Mesodermal cell (in vitro differentiated cells): ENCODE data around the gene HIC2.
"Not testable (repeated sequence)": the region's sequence is repeated elsewhere in the genome, so short reads cannot be mapped to it uniquely, and the experiment has no call there.

Experiments
- H3K27ac ChIP-seq: 2 replicates; pipeline ENCODE4 v1.7.0; 2013; ENCODE audit warnings: mild to moderate bottlenecking, low read depth, low read length, moderate library complexity; ENCODE audit not compliant: severe bottlenecking
- H3K36me3 ChIP-seq: 2 replicates; pipeline ENCODE4 v1.7.1; 2013; ENCODE audit warnings: mild to moderate bottlenecking, low read length, moderate library complexity; ENCODE audit not compliant: control insufficient read depth, insufficient read depth
- H3K4me1 ChIP-seq: one replicate; pipeline ENCODE4 v1.7.1; 2013; ENCODE audit warnings: mild to moderate bottlenecking, low read length; ENCODE audit not compliant: insufficient read depth, control insufficient read depth, poor library complexity, severe bottlenecking
- H3K4me3 ChIP-seq: 2 replicates; pipeline ENCODE4 v1.7.0; 2013; ENCODE audit warnings: low read length, control low read depth, mild to moderate bottlenecking; ENCODE audit not compliant: insufficient read depth, poor library complexity, severe bottlenecking; ENCODE audit errors: extremely low read depth
- H3K9me3 ChIP-seq: 2 replicates; pipeline ENCODE4 v1.7.1; 2013; ENCODE audit warnings: mild to moderate bottlenecking, low read length, moderate library complexity; ENCODE audit not compliant: control insufficient read depth
- WGBS, 2 experiments: methylation state at CpG; one replicate each; pipeline ENCODE4 v1.1.5; 2013; ENCODE audit warnings: missing lambda C conversion rate in 2 of 2; ENCODE audit not compliant: insufficient coverage in 2 of 2; 5-methylcytosine and 5-hydroxymethylcytosine counted together

Gene HIC2

GRCh38 chr22:21438013-21438412 lies 20.8 kb downstream of the HIC2 start:
- not testable (repeated sequence) for H3K4me3 ChIP-seq, H3K4me1 ChIP-seq, H3K9me3 ChIP-seq, H3K36me3 ChIP-seq, H3K27ac ChIP-seq
- WGBS, 2 experiments, result no CpG with 5 or more reads among the region's 6 CpGs

- not testable (repeated sequence) for H3K27ac ChIP-seq, H3K4me3 ChIP-seq, H3K9me3 ChIP-seq, H3K4me1 ChIP-seq
- peaks cover 12% of the 10 kb centered on the region for H3K36me3 ChIP-seq
- no CpG with 5 or more reads among the region's 10 CpGs for WGBS, 2 experiments
Measured at GRCh38 chr22:21440018-21440636, 23.0 kb downstream of the HIC2 start.

GRCh38 chr22:21440676-21441075 lies 23.5 kb downstream of the HIC2 start:
- WGBS, 2 experiments, result no CpG with 5 or more reads among the region's 16 CpGs

GRCh38 chr22:21441170-21441569 lies 24.0 kb downstream of the HIC2 start:
- not testable (repeated sequence) for H3K27ac ChIP-seq, H3K4me1 ChIP-seq, H3K4me3 ChIP-seq, H3K9me3 ChIP-seq
- 100% methylated on average over 1 of the region's 6 CpGs; no CpG with 5 or more reads in 1 of the 2 experiments for WGBS, 2 experiments
- H3K36me3 ChIP-seq, result peaks cover 22% of the 10 kb centered on the region

More at GRCh38 chr22:21440676-21441075, 23.5 kb downstream of the HIC2 start:
- H3K27ac ChIP-seq, H3K4me3 ChIP-seq, H3K9me3 ChIP-seq, H3K4me1 ChIP-seq: not testable (repeated sequence)
- peaks cover 17% of the 10 kb centered on the region for H3K36me3 ChIP-seq

- not testable (repeated sequence) for H3K27ac ChIP-seq, H3K4me3 ChIP-seq, H3K4me1 ChIP-seq, H3K9me3 ChIP-seq
- no CpG with 5 or more reads among the region's 9 CpGs for WGBS, 2 experiments
- peaks cover 31% of the 10 kb centered on the region for H3K36me3 ChIP-seq
Measured at GRCh38 chr22:21442123-21442522, 25.0 kb downstream of the HIC2 start.

DNA sequence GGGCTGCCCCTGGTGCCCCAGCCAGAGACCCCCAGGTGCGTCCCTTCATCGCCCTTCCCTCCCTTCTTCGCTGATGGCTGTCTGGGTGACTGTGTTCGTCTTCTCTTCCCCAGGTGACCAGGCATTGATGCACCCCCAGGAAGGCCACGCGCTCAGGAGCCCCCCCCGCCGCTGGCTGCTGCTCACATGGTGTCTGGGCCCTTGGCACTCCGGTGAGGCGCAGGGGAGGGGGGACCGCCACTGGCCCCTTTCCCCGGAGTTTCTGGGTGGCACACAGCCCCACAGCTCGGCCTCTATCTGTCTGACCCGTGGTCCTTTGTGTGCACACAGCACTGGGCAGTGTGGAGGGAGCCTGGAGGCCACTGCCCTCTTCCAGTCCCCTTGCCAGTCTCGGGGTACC lies 25.5 kb downstream of the HIC2 start:
- no CpG with 5 or more reads among the region's 15 CpGs for WGBS, 2 experiments
- not testable (repeated sequence) for H3K4me3 ChIP-seq, H3K27ac ChIP-seq, H3K4me1 ChIP-seq, H3K9me3 ChIP-seq
- H3K36me3 ChIP-seq, result peaks cover 35% of the 10 kb centered on the region

GRCh38 chr22:21443057-21443734 lies 26.0 kb downstream of the HIC2 start:
- WGBS, 2 experiments, result 93 to 94% methylated on average over 10 to 11 of the region's 13 CpGs
- peaks cover 41% of the 10 kb centered on the region for H3K36me3 ChIP-seq
- H3K27ac ChIP-seq, result peak overlapping the region; percentile 23
- no peaks in the 10 kb centered on the region for H3K9me3 ChIP-seq
- H3K4me3 ChIP-seq, result no peak overlapping the region
- no peaks in the 10 kb centered on the region for H3K4me1 ChIP-seq

GRCh38 chr22:21443735-21444421 lies 26.7 kb downstream of the HIC2 start:
- peaks cover 47% of the 10 kb centered on the region for H3K36me3 ChIP-seq
- peak overlapping the region; percentile 23 for H3K27ac ChIP-seq
- whole genome bisulfite sequencing, 2 experiments, result 90 to 92% methylated on average over 13 to 14 of the region's 16 CpGs
- no peaks in the 10 kb centered on the region for H3K4me1 ChIP-seq
- H3K4me3 ChIP-seq, result no peak overlapping the region
- H3K9me3 ChIP-seq, result no peaks in the 10 kb centered on the region

DNA sequence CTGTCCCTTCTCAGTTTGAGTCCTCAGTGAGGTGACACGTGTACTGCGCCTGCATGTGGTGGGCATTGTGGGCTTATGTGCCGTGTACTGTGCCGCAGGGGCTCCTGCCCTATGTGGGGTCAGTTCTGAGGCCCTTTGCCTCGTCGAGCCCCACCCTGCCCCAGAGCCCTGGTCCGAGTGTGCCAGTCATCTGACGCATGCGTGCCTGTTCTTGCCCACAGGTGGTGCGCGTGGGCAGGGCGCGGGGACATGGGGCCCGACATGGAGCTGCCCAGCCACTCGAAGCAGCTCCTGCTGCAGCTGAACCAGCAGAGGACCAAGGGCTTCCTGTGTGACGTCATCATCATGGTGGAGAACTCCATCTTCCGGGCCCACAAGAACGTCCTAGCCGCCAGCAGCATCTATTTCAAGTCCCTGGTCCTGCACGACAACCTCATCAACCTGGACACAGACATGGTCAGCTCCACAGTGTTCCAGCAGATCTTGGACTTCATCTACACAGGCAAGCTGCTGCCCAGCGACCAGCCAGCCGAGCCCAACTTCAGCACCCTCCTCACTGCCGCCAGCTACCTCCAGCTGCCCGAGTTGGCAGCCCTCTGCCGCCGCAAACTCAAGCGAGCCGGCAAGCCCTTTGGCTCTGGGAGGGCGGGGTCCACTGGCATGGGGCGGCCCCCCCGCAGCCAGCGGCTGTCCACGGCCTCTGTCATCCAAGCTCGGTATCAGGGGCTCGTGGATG lies 27.7 kb downstream of the HIC2 start:
- H3K27ac ChIP-seq, result no peak overlapping the region
- no peak overlapping the region for H3K4me3 ChIP-seq
- H3K36me3 ChIP-seq, result peaks cover 55% of the 10 kb centered on the region
- 94 to 97% methylated on average over 23 to 35 of the region's 35 CpGs for WGBS, 2 experiments
- H3K4me1 ChIP-seq, result no peaks in the 10 kb centered on the region
- H3K9me3 ChIP-seq, result no peaks in the 10 kb centered on the region

GRCh38 chr22:21445437-21446127 lies 28.4 kb downstream of the HIC2 start:
- WGBS, 2 experiments, result 96 to 97% methylated on average over 16 to 24 of the region's 27 CpGs
- no peaks in the 10 kb centered on the region for H3K4me1 ChIP-seq
- H3K4me3 ChIP-seq, result no peak overlapping the region
- peaks cover 60% of the 10 kb centered on the region for H3K36me3 ChIP-seq
- H3K9me3 ChIP-seq, result no peaks in the 10 kb centered on the region
- no peak overlapping the region for H3K27ac ChIP-seq
